MCF 10A (cell line): Measurements from ENCODE around the gene BNC2. TPM values are rescaled to one million over a fixed set of nuclear protein-coding genes. Genes with fewer than 3 reads are reported as not detected.

Experiments used
- BruUV-seq: library from RNA; stranded (reverse); fragments of 400-500 nt; replicated peaks from 2 replicates; lab custom pipeline; 2021; lab: Mats Ljungman, UMichigan
- CTCF ChIA-PET: fragments of 300-600 bp; sonication (Branson Sonifier 250); formaldehyde crosslinking; extraction: SDS; loops from one replicate; lab custom pipeline; 2021; ENCODE audit warnings: antibody characterized with exemption, inconsistent platforms; lab: Yijun Ruan, JAX
- POLR2A ChIA-PET: fragments of 300-600, 350-650 bp; sonication (Branson Sonifier 250); formaldehyde crosslinking; extraction: SDS; loops from one replicate; lab custom pipeline; 2020; ENCODE audit warnings: antibody characterized with exemption, inconsistent platforms; lab: Yijun Ruan, JAX
- DNase-seq: peaks from one replicate; pipeline ENCODE4 v3.0.0-alpha.2; 2018; ENCODE audit not compliant: unreplicated experiment
- H3K27ac Mint-ChIP-seq: one replicate; pipeline ENCODE4 v1.8.0; 2022; ENCODE audit warnings: mild to moderate bottlenecking, low read depth, mixed read lengths; ENCODE audit not compliant: unreplicated experiment
- H3K27me3 Mint-ChIP-seq: one replicate; pipeline ENCODE4 v1.8.0; 2022; ENCODE audit warnings: mixed read lengths; ENCODE audit not compliant: insufficient read depth, unreplicated experiment
- H3K36me3 Mint-ChIP-seq: one replicate; pipeline ENCODE4 v1.8.0; 2022; ENCODE audit warnings: mild to moderate bottlenecking, moderate library complexity, mixed read lengths; ENCODE audit not compliant: insufficient read depth, unreplicated experiment
- H3K4me1 Mint-ChIP-seq: one replicate; pipeline ENCODE4 v1.8.0; 2022; ENCODE audit warnings: mixed read lengths; ENCODE audit not compliant: insufficient read depth, unreplicated experiment
- H3K4me3 Mint-ChIP-seq: one replicate; pipeline ENCODE4 v1.8.0; 2022; ENCODE audit warnings: mild to moderate bottlenecking, moderate library complexity, mixed read lengths; ENCODE audit not compliant: unreplicated experiment
- H3K9me3 Mint-ChIP-seq: one replicate; pipeline ENCODE4 v1.8.0; 2022; ENCODE audit warnings: mixed read lengths; ENCODE audit not compliant: unreplicated experiment
- CTCF ChIP-seq: fragments of 200-600 bp; IDR thresholded peaks from one replicate; pipeline ENCODE4 v1.8.0; 2022; ENCODE audit warnings: antibody characterized with exemption, mild to moderate bottlenecking; ENCODE audit not compliant: unreplicated experiment
- intact Hi-C: fragments of 100-400 bp; cut with micrococcal nuclease; formaldehyde crosslinking; loops from 2 replicates; pipeline ENCODE4 v1.14.1; 2022
- total RNA-seq: library from RNA; stranded (reverse); gene quantifications from 2 replicates; pipeline ENCODE4 v1.2.3, GENCODE V29; 2022

The BNC2 gene
- total RNA-seq, 1 experiment from 2014 or later: not detected

GRCh38 chr9:16625811-16626210 lies 244.7 kb downstream of the BNC2 start:
- no peaks in the 10 kb centered on the region for H3K9me3 Mint-ChIP-seq
- intact Hi-C loops: no loop called here
- no peak overlapping the region for H3K4me3 Mint-ChIP-seq
- H3K27ac Mint-ChIP-seq: no peak overlapping the region
- POLR2A ChIA-PET: interaction anchor here (1.1 kb wide), 1 partner anchor 11 kb away, joined by 3 read pairs; no protein-coding TSS in a partner anchor
- H3K4me1 Mint-ChIP-seq: no peaks in the 10 kb centered on the region
- no peak for DNase-seq
- CTCF ChIA-PET: interaction anchor here (0.6 kb wide), 1 partner anchor 272 kb away, joined by 3 read pairs; no protein-coding TSS in a partner anchor
- no peaks in the 10 kb centered on the region for H3K27me3 Mint-ChIP-seq
- no peaks in the 10 kb centered on the region for H3K36me3 Mint-ChIP-seq
- no TSS peak for BruUV-seq
- no peak for TF ChIP-seq CTCF

- Mint-ChIP-seq H3K27me3 (no peaks in the 10 kb centered on the region), H3K4me1 (no peaks in the 10 kb centered on the region), H3K4me3 (no peak overlapping the region), H3K36me3 (no peaks in the 10 kb centered on the region), H3K9me3 (no peaks in the 10 kb centered on the region), H3K27ac (no peak overlapping the region)
- ChIA-PET CTCF (no interaction called here), POLR2A (interaction anchor here (0.6 to 1.1 kb wide), 2 partner anchors 10 to 283 kb away, joined by 3 read pairs; no protein-coding TSS in a partner anchor)
- BruUV-seq: no TSS peak
- no peak for TF ChIP-seq CTCF
- DNase-seq: no peak
- intact Hi-C loops: no loop called here
Measured at GRCh38 chr9:16625161-16625631, 245.3 kb downstream of the BNC2 start.

- intact Hi-C loops: no loop called here
- no TSS peak for BruUV-seq
- Mint-ChIP-seq H3K9me3 (no peaks in the 10 kb centered on the region), H3K36me3 (no peaks in the 10 kb centered on the region), H3K4me3 (no peak overlapping the region), H3K27me3 (no peaks in the 10 kb centered on the region), H3K27ac (no peak overlapping the region), H3K4me1 (no peaks in the 10 kb centered on the region)
- CTCF ChIA-PET: interaction anchor here (0.6 kb wide), 1 partner anchor 162 kb away, joined by 3 read pairs; no protein-coding TSS in a partner anchor
- POLR2A ChIA-PET: interaction anchor here (0.6 kb wide), 1 partner anchor 284 kb away, joined by 3 read pairs; no protein-coding TSS in a partner anchor
- no peak for DNase-seq
- TF ChIP-seq CTCF: no peak
Measured at GRCh38 chr9:16624744-16625117, 245.7 kb downstream of the BNC2 start.

GRCh38 chr9:16623989-16624743 lies 246.3 kb downstream of the BNC2 start:
- no peak for DNase-seq
- BruUV-seq: no TSS peak
- intact Hi-C loops: no loop called here

More at GRCh38 chr9:16623989-16624743, 246.3 kb downstream of the BNC2 start:
- Mint-ChIP-seq H3K27ac (no peak overlapping the region), H3K4me1 (no peaks in the 10 kb centered on the region), H3K4me3 (no peak overlapping the region), H3K27me3 (no peaks in the 10 kb centered on the region), H3K36me3 (no peaks in the 10 kb centered on the region), H3K9me3 (no peaks in the 10 kb centered on the region)
- ChIA-PET POLR2A (no interaction called here), CTCF (interaction anchor here (0.6 kb wide), 1 partner anchor 161 kb away, joined by 3 read pairs; no protein-coding TSS in a partner anchor)
- no peak for TF ChIP-seq CTCF
